Activated naive CD4-positive, alpha-beta T cell treated with anti-CD3 and anti-CD28 coated beads, Interleukin-2, amount 50 U/mL, for 24 hours (primary cell): ENCODE measurements around the gene TUBA8.
A peak's percentile ranks its signal among the peaks of the same experiment; 100 is the strongest.
"Not testable (repeated sequence)": the region's sequence is repeated elsewhere in the genome, so short reads cannot be mapped to it uniquely, and the experiment has no call there.

Experiments used
- H3K27ac Mint-ChIP-seq: one replicate; pipeline ENCODE4 v1.8.0; 2021; ENCODE audit warnings: mild to moderate bottlenecking, mixed read lengths
- H3K27me3 Mint-ChIP-seq: one replicate; pipeline ENCODE4 v1.8.0; 2021; ENCODE audit warnings: mixed read lengths
- H3K36me3 Mint-ChIP-seq: one replicate; pipeline ENCODE4 v1.8.0; 2021; ENCODE audit warnings: mixed read lengths
- H3K4me1 Mint-ChIP-seq: one replicate; pipeline ENCODE4 v1.8.0; 2021; ENCODE audit warnings: mixed read lengths
- H3K4me3 Mint-ChIP-seq: one replicate; pipeline ENCODE4 v1.8.0; 2021; ENCODE audit warnings: mild to moderate bottlenecking, mixed read lengths
- H3K9me3 Mint-ChIP-seq: one replicate; pipeline ENCODE4 v1.8.0; 2021; ENCODE audit warnings: mixed read lengths

The TUBA8 gene

DNA sequence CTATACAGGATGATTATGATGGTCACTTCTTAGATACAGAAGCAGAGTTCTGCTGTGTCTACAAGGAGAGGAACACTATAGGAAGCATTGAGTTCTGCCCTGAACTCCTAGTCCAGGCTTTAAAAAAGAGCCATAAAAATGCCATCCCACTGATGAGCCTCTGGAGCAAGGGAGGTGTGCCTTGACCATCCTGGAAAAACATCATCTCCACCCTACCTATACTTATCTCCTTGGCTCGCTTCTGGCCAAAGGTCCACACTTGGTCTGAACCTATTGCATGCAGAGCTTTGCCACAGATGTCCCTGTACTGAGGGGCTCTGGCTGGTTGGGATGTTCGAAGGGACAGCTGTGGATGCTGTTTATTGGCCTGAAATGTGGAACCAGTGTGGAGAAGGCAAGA is 37.1 kb upstream of the TUBA8 start:
- no peaks in the 10 kb centered on the region for H3K9me3 Mint-ChIP-seq
- no peaks in the 10 kb centered on the region for H3K27me3 Mint-ChIP-seq
- H3K4me3 Mint-ChIP-seq, result no peak overlapping the region
- H3K27ac Mint-ChIP-seq, result no peak overlapping the region
- H3K4me1 Mint-ChIP-seq, result peaks cover 15% of the 10 kb centered on the region
- no peaks in the 10 kb centered on the region for H3K36me3 Mint-ChIP-seq

GRCh38 chr22:18073927-18074326 is 36.7 kb upstream of the TUBA8 start:
- H3K27ac Mint-ChIP-seq, H3K36me3 Mint-ChIP-seq, H3K27me3 Mint-ChIP-seq, H3K9me3 Mint-ChIP-seq, H3K4me3 Mint-ChIP-seq: not testable (repeated sequence)
- H3K4me1 Mint-ChIP-seq, result peaks cover 20% of the 10 kb centered on the region

DNA sequence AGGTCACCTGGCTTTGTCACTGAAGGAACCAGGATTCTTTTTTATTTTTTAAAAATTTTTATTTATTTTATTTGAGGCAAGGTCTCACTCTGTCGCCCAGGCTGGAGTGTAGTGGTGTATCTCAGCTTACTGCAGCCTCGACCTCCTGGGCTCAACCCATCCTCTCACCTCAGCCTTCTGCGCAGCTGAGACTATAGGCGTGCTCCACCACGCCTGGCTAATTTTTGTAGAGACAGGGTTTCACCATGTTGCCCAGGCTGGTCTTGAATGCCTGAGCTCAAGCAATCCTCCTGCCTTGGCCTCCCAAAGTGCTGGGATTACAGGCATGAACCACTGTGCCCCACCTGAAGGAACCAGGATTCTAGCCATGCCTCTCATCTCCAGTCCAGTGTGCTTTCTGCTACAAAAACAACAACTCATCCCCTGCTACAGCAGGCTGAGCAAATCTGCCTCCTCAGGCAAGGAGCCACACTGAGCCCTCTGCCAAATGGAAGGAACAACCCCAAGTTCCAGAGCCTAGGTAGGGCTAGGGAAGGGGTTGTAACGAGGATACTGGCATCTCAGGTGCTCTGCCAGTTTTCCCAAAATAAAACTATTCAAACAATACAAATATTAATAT is 35.4 kb upstream of the TUBA8 start:
- no peak overlapping the region for H3K27ac Mint-ChIP-seq
- no peaks in the 10 kb centered on the region for H3K27me3 Mint-ChIP-seq
- H3K4me1 Mint-ChIP-seq, result peaks cover 31% of the 10 kb centered on the region
- no peaks in the 10 kb centered on the region for H3K9me3 Mint-ChIP-seq
- no peak overlapping the region for H3K4me3 Mint-ChIP-seq
- peaks cover 3% of the 10 kb centered on the region for H3K36me3 Mint-ChIP-seq

DNA sequence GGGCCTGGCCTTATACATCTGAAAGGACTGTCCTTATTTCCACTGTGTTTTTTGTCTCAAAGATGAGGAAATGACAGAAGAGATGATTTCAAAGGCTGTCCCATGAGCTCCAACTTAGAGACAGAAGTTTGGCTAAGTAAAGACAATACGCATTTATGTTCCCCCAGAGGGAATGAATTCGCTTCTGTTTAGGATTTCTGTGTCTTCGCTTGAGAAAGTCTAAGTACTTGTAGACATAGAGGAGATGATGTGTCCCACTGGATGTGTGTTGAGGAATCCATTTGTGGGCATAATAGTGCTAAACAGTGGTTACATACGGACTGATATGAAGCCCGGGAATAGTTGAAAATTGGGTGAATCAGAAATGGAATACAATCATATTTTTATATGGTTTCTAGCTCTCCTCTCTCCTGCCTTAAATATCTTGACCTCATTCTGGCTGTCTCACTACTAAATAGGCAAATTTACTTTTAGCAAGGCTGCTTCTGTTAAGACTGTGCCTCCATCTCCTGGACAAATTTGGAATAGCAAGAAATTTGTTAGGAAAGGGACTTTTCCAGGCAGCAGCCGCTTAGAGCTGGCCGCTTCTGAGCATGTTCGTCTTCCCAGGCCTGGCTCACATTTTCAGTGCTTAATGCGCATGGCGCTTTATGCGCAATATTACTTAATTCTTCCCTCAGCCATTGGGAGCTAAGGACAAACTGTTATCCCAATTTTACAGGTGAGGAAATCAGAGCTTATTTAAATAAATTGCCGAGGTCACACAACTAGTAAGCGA is 34.7 kb upstream of the TUBA8 start:
- Mint-ChIP-seq H3K27me3 (no peaks in the 10 kb centered on the region), H3K4me1 (peaks cover 36% of the 10 kb centered on the region), H3K36me3 (peaks cover 8% of the 10 kb centered on the region), H3K27ac (peak overlapping the region; percentile 43), H3K4me3 (peak overlapping the region; percentile 59), H3K9me3 (no peaks in the 10 kb centered on the region)

DNA sequence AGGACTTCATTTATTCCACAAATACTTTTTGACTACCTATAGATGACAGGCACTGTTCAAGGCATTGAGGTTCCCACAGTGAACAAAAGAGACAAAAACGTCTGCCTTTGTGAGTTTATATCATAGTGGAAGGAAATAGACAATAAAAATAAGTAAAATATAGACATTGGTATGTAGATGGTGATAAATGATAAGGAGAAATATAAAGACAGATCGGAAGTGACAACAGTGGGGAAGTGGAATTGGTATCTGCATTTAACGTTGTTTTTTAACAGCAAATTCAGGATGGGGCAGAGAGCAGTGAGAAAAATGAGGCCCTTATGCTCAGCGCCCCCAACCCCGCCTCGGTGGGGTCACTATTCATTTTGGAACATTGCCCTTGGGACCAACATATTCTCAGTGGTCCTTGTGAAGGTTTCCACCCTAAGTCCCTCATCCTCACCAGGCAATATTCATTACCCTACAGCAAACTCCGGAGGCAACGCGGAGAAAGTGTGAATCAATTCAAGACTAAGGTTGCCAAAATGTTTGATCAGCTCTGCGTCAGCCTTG is 33.4 kb upstream of the TUBA8 start:
- Mint-ChIP-seq H3K9me3 (no peaks in the 10 kb centered on the region), H3K36me3 (peaks cover 17% of the 10 kb centered on the region), H3K4me3 (peak overlapping the region; percentile 94), H3K4me1 (peaks cover 49% of the 10 kb centered on the region), H3K27ac (peak overlapping the region; percentile 94), H3K27me3 (no peaks in the 10 kb centered on the region)

GRCh38 chr22:18077639-18078328 is 32.8 kb upstream of the TUBA8 start, which contains the start of gene PEX26:
Gene PEX26, plus strand, starts transcription at chr22:18077990. Its CDS starts 387 bp downstream, at chr22:18078377.
- H3K9me3 Mint-ChIP-seq, result no peaks in the 10 kb centered on the region
- H3K27me3 Mint-ChIP-seq, result no peaks in the 10 kb centered on the region
- peaks cover 55% of the 10 kb centered on the region for H3K4me1 Mint-ChIP-seq
- peaks cover 23% of the 10 kb centered on the region for H3K36me3 Mint-ChIP-seq
- H3K27ac Mint-ChIP-seq, result peak within 1 kb of the TSS; percentile 94
- peak within 1 kb of the TSS; percentile 94 for H3K4me3 Mint-ChIP-seq

- Mint-ChIP-seq H3K4me1 (peaks cover 60% of the 10 kb centered on the region), H3K27me3 (no peaks in the 10 kb centered on the region), H3K36me3 (peaks cover 26% of the 10 kb centered on the region), H3K27ac (peak overlapping the region; percentile 94), H3K9me3 (no peaks in the 10 kb centered on the region), H3K4me3 (peak overlapping the region; percentile 94)
Observed at GRCh38 chr22:18078329-18079041, 32.1 kb upstream of the TUBA8 start.

- H3K36me3 Mint-ChIP-seq, result peaks cover 26% of the 10 kb centered on the region
- no peaks in the 10 kb centered on the region for H3K9me3 Mint-ChIP-seq
- peak overlapping the region; percentile 94 for H3K4me3 Mint-ChIP-seq
- peaks cover 60% of the 10 kb centered on the region for H3K4me1 Mint-ChIP-seq
- H3K27me3 Mint-ChIP-seq, result no peaks in the 10 kb centered on the region
- peak overlapping the region; percentile 74 for H3K27ac Mint-ChIP-seq
Observed at GRCh38 chr22:18079706-18080233, 30.8 kb upstream of the TUBA8 start.

GRCh38 chr22:18081416-18081815 is 29.2 kb upstream of the TUBA8 start:
- Mint-ChIP-seq H3K4me3 (peak overlapping the region; percentile 43), H3K27ac (no peak overlapping the region), H3K36me3 (peaks cover 29% of the 10 kb centered on the region), H3K4me1 (peaks cover 54% of the 10 kb centered on the region), H3K9me3 (no peaks in the 10 kb centered on the region), H3K27me3 (no peaks in the 10 kb centered on the region)

- Mint-ChIP-seq H3K4me3 (peak overlapping the region; percentile 43), H3K27me3 (no peaks in the 10 kb centered on the region), H3K9me3 (no peaks in the 10 kb centered on the region), H3K27ac (peak overlapping the region; percentile 76), H3K36me3 (peaks cover 31% of the 10 kb centered on the region), H3K4me1 (peaks cover 46% of the 10 kb centered on the region)
Observed at GRCh38 chr22:18082467-18082866, 28.1 kb upstream of the TUBA8 start.

- Mint-ChIP-seq H3K9me3 (no peaks in the 10 kb centered on the region), H3K4me3 (no peak overlapping the region), H3K27me3 (no peaks in the 10 kb centered on the region), H3K4me1 (peaks cover 46% of the 10 kb centered on the region), H3K27ac (no peak overlapping the region), H3K36me3 (peaks cover 31% of the 10 kb centered on the region)
Observed at GRCh38 chr22:18083406-18083805, 27.2 kb upstream of the TUBA8 start.

DNA sequence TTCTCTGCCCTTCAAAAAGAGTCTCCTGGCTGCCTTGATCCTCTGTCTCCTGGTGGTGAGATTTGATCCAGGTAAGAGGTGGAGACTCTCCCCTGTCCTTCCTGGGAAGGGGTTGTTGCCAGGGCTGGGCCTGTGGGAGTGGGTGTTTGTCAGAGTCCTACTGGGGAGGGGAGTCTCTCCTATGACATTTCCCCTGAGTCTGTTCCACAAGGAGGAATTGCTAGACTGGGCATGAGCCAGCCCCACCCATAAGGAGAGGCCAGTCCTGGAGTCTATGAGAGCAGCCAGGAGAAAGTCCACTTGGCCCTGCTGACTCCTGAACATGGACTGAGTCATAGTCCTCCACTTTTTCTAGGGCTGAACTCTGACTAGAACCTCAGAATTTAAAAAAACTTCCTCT is 25.4 kb upstream of the TUBA8 start:
- Mint-ChIP-seq H3K27ac (no peak overlapping the region), H3K4me3 (no peak overlapping the region), H3K27me3 (no peaks in the 10 kb centered on the region), H3K9me3 (no peaks in the 10 kb centered on the region), H3K4me1 (peaks cover 34% of the 10 kb centered on the region), H3K36me3 (peaks cover 29% of the 10 kb centered on the region)

DNA sequence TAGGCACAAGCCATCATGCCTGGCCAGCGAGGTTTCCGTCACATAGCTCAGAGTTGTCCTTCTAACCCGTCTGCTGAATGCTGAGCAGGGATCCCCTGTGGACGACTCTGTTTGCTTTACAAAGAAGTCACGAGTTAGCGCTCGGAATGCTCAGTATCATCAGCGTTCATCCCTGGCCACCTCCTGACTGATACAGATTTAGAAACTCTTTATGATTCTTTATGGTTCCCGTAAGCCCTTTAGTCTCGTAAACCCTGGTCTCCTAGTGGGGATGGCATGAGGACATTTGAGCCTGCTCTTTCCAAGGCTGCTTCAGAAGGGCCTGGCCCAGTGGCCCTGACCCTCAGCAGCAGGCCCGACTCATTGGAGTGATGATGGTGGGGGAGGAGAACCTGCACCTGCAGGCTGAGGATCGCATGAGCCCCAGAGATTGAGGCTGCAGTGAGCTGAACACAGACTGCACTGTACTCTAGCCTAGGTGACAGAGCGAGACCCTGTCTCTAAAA is 23.2 kb upstream of the TUBA8 start:
- Mint-ChIP-seq H3K9me3 (no peaks in the 10 kb centered on the region), H3K4me1 (peaks cover 21% of the 10 kb centered on the region), H3K27ac (no peak overlapping the region), H3K36me3 (peaks cover 19% of the 10 kb centered on the region), H3K27me3 (no peaks in the 10 kb centered on the region), H3K4me3 (no peak overlapping the region)

GRCh38 chr22:18088825-18089568 is 21.6 kb upstream of the TUBA8 start:
- Mint-ChIP-seq H3K36me3 (peaks cover 14% of the 10 kb centered on the region), H3K27me3 (no peaks in the 10 kb centered on the region), H3K4me1 (peaks cover 11% of the 10 kb centered on the region), H3K9me3 (no peaks in the 10 kb centered on the region), H3K27ac (peak overlapping the region; percentile 84), H3K4me3 (no peak overlapping the region)
